Liver (tissue), 9 donors: Measurements from ENCODE around the gene DMWD. TPM values are rescaled to one million over a fixed set of nuclear protein-coding genes. Genes with fewer than 3 reads are reported as not detected.

Experiments used
- DNase-seq: peaks from one replicate; pipeline ENCODE4 v3.0.0-alpha.2; 2017; ENCODE audit warnings: low spot score
- H3K27ac ChIP-seq, 2 donors: one replicate each; pipeline ENCODE4 v1.7.0; 2013; ENCODE audit warnings: inconsistent platforms in 2 of 2, low read length in 2 of 2, control low read depth in 1 of 2, low read depth in 1 of 2, mild to moderate bottlenecking in 1 of 2
- H3K27me3 ChIP-seq, 4 donors: one replicate each; pipeline versions ENCODE4 v1.6.1 to v1.7.0; 2013; ENCODE audit warnings: low read length in 3 of 4, inconsistent platforms in 1 of 4, mild to moderate bottlenecking in 1 of 4, moderate library complexity in 1 of 4; ENCODE audit not compliant: control insufficient read depth in 4 of 4, insufficient read depth in 4 of 4
- H3K36me3 ChIP-seq, 4 donors: one replicate each; pipeline versions ENCODE4 v1.6.1 to v1.7.0; 2013; ENCODE audit warnings: low read length in 3 of 4, mild to moderate bottlenecking in 3 of 4, low read depth in 1 of 4, moderate library complexity in 1 of 4; ENCODE audit not compliant: control insufficient read depth in 4 of 4, insufficient read depth in 3 of 4
- H3K4me1 ChIP-seq, 4 donors: one replicate each; pipeline versions ENCODE4 v1.6.1 to v1.7.0; 2013; ENCODE audit warnings: low read length in 3 of 4, mild to moderate bottlenecking in 3 of 4, moderate library complexity in 1 of 4; ENCODE audit not compliant: control insufficient read depth in 4 of 4, insufficient read depth in 4 of 4
- H3K4me3 ChIP-seq, 3 donors: one replicate each; pipeline versions ENCODE4 v1.6.1 to v1.7.0; 2013; ENCODE audit warnings: low read length in 3 of 3, control low read depth in 1 of 3, low read depth in 1 of 3, mild to moderate bottlenecking in 1 of 3
- H3K9ac ChIP-seq, 2 donors: one replicate each; pipeline ENCODE4 v1.7.0; 2013; ENCODE audit warnings: low read length in 2 of 2, mild to moderate bottlenecking in 2 of 2, moderate library complexity in 2 of 2, control low read depth in 1 of 2, low read depth in 1 of 2
- H3K9me3 ChIP-seq, 4 donors: one replicate each; pipeline versions ENCODE4 v1.6.1 to v1.7.0; 2013; ENCODE audit warnings: low read length in 3 of 4; ENCODE audit not compliant: control insufficient read depth in 4 of 4
- EGR1 ChIP-seq, 2 donors: IDR thresholded peaks; 2 replicates each; pipeline ENCODE4 v1.6.1; 2016 to 2018; ENCODE audit warnings: antibody characterized with exemption in 2 of 2, low read depth in 2 of 2
- FOXA2 ChIP-seq: IDR thresholded peaks from 2 replicates; pipeline ENCODE4 v1.6.1; 2016; ENCODE audit warnings: antibody characterized with exemption
- GABPA ChIP-seq, 2 donors: IDR thresholded peaks in 1 of 2; conservative IDR thresholded peaks in 1 of 2; 2 replicates each; pipeline ENCODE4 v1.6.1; 2016; ENCODE audit warnings: antibody characterized with exemption in 2 of 2, mild to moderate bottlenecking in 1 of 2, moderate library complexity in 1 of 2
- HNF4A ChIP-seq, 2 donors: conservative IDR thresholded peaks; 2 replicates each; pipeline ENCODE4 v1.6.1; 2016; ENCODE audit warnings: antibody characterized with exemption in 2 of 2, mild to moderate bottlenecking in 2 of 2
- HNF4G ChIP-seq: IDR thresholded peaks from 2 replicates; pipeline ENCODE4 v1.6.1; 2016; ENCODE audit warnings: antibody characterized with exemption
- JUND ChIP-seq, 2 donors: IDR thresholded peaks; 2 replicates each; pipeline ENCODE4 v1.6.1; 2016; ENCODE audit warnings: antibody characterized with exemption in 2 of 2
- NR2F2 ChIP-seq: IDR thresholded peaks from 2 replicates; pipeline ENCODE4 v1.6.1; 2016; ENCODE audit warnings: antibody characterized with exemption
- RAD21 ChIP-seq, 2 donors: IDR thresholded peaks; 2 replicates each; pipeline ENCODE4 v1.6.1; 2016; ENCODE audit warnings: antibody characterized with exemption in 2 of 2, mild to moderate bottlenecking in 2 of 2
- SP1 ChIP-seq: IDR thresholded peaks from 2 replicates; pipeline ENCODE4 v1.6.1; 2018; ENCODE audit warnings: antibody characterized with exemption, mild to moderate bottlenecking
- TAF1 ChIP-seq: conservative IDR thresholded peaks from 2 replicates; pipeline ENCODE4 v1.6.1; 2016; ENCODE audit warnings: antibody characterized with exemption, mild to moderate bottlenecking
- YY1 ChIP-seq: IDR thresholded peaks from 2 replicates; pipeline ENCODE4 v1.6.1; 2016; ENCODE audit warnings: antibody characterized with exemption, mild to moderate bottlenecking
- WGBS: extraction: QIAGEN DNeasy Blood & Tissue Kit; methylation state at CpG from one replicate; pipeline ENCODE4 v1.1.7; 2013; 5-methylcytosine and 5-hydroxymethylcytosine counted together
- polyA plus RNA-seq, 2 donors: library from polyadenylated mRNA; stranded (reverse) in 1 of 2; unstranded in 1 of 2; fragments of 200-250 nt in 1 of 2; fragments of >200 nt in 1 of 2; fragmentation: Nextera tagmentation in 1 of 2; extraction: Ambion mirVana in 1 of 2; gene quantifications; one replicate each; pipeline versions ENCODE4 v1.2.1 to v1.2.3, GENCODE V29; 2013 to 2015
- total RNA-seq, 2 donors: library from RNA; depleted of rRNA; stranded (reverse); fragments of >200 nt; gene quantifications; one replicate each; pipeline ENCODE4 v1.2.3, GENCODE V29; 2014
- TF ChIP-seq, protein P1 (sequence below): IDR thresholded peaks from 2 replicates; pipeline ENCODE4 v1.6.1; 2016; ENCODE audit warnings: antibody characterized with exemption
- TF ChIP-seq, protein P2 (sequence below): IDR thresholded peaks from 2 replicates; pipeline ENCODE4 v1.6.1; 2016; ENCODE audit warnings: antibody characterized with exemption, mild to moderate bottlenecking
- TF ChIP-seq, protein P3 (sequence below): IDR thresholded peaks from 2 replicates; pipeline ENCODE4 v1.6.1; 2016; ENCODE audit warnings: antibody characterized with exemption
- TF ChIP-seq, protein P4 (sequence below): IDR thresholded peaks from 2 replicates; pipeline ENCODE4 v1.6.1; 2016; ENCODE audit warnings: antibody characterized with exemption
- donor health status: healthy.
- donor health status: healthy.
- donor health status: healthy.
- donor health status: healthy.
- donor health status: healthy.

DMWD gene
- total and polyA plus RNA-seq, 4 donors, result 3.7 to 14.6 (median 8.9) TPM

DNA sequence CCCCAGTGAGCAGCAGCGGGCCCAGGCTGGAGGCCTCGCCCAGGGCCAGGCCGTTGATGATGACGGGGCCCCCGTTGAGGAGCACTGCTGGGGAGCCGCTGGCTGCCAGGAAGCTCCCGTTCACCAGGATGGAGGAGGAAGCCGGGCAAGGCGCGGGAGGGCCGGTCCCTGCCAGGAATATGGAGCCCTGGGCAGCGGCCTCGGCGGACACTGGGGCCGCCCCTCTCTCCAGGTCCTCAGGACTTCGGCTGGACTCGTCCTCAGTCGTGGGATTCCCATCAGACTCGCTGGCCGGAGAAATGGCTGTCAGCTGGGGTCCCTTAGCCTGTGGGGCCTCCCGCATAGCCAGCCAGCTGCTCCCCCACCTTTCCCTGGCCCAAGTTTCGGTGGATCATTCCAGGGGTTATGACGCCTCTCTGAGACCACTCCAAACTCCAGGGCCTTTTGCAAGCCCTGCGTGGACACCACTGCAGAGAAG, 25.7 kb downstream of the DMWD start (continued):
- no peak for TF ChIP-seq HNF4G
- no peak for TF ChIP-seq JUND (IDR thresholded peaks at IDR 0.05)
- no peak for TF ChIP-seq EGR1 (IDR thresholded peaks at IDR 0.05; ENCODE audit: low read depth in 2 of 2)

DNA sequence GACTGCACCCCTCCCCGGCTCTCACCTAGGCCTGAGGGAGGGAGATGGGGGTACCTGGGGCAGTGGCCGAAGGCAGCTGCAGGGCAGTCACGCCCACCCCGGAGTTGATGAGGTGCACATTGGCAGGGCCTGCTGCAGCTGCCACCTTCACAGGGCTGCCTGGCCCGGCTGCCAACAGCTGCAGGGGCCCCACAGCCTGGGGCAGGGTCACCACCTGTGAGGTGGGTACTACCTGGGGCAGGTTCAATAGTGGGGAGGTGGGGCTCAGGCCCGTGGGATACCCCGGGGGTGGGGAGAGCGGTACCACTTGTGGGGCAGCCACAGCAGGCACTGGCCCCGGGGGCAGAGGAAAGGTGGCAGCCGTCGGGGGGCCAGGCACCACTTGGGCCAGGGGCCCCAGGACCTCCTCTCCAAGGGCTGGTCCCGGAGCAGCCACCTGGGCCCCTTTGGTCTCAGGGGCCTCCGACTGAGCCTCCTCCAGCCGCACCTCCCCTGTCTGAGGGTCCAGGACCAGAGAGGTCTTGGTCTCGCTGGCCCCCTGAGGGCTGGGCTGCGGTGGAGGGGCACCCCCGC, 26.3 kb downstream of the DMWD start:
- Histone ChIP-seq H3K27me3 (no peaks in the 10 kb centered on the region), H3K9ac (no peak overlapping the region), H3K27ac (peak overlapping the region; percentile 86 to 99), H3K4me3 (peak overlapping the region in 1 of 3 donors; percentile 86), H3K36me3 (peaks cover 0 to 2% (median 0%) of the 10 kb centered on the region in 4 donors), H3K4me1 (peaks cover 9 to 38% (median 16%) of the 10 kb centered on the region in 4 donors), H3K9me3 (no peaks in the 10 kb centered on the region)
- 84% methylated on average over 17 of the region's 17 CpGs for WGBS
- no peak for DNase-seq
- TF ChIP-seq HNF4A (conservative IDR thresholded peaks at IDR 0.05) (no peak), SP1 (no peak), NR2F2 (no peak), GABPA (IDR thresholded peaks at IDR 0.05 in 1 of 2, conservative IDR thresholded peaks at IDR 0.05 in 1 of 2) (no peak), RAD21 (IDR thresholded peaks at IDR 0.05) (no peak), HNF4G (no peak), TAF1 (no peak), EGR1 (IDR thresholded peaks at IDR 0.05; ENCODE audit: low read depth in 2 of 2) (no peak)
- TF ChIP-seq, protein P1, sequence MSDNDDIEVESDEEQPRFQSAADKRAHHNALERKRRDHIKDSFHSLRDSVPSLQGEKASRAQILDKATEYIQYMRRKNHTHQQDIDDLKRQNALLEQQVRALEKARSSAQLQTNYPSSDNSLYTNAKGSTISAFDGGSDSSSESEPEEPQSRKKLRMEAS, result no peak
- TF ChIP-seq, protein P2, sequence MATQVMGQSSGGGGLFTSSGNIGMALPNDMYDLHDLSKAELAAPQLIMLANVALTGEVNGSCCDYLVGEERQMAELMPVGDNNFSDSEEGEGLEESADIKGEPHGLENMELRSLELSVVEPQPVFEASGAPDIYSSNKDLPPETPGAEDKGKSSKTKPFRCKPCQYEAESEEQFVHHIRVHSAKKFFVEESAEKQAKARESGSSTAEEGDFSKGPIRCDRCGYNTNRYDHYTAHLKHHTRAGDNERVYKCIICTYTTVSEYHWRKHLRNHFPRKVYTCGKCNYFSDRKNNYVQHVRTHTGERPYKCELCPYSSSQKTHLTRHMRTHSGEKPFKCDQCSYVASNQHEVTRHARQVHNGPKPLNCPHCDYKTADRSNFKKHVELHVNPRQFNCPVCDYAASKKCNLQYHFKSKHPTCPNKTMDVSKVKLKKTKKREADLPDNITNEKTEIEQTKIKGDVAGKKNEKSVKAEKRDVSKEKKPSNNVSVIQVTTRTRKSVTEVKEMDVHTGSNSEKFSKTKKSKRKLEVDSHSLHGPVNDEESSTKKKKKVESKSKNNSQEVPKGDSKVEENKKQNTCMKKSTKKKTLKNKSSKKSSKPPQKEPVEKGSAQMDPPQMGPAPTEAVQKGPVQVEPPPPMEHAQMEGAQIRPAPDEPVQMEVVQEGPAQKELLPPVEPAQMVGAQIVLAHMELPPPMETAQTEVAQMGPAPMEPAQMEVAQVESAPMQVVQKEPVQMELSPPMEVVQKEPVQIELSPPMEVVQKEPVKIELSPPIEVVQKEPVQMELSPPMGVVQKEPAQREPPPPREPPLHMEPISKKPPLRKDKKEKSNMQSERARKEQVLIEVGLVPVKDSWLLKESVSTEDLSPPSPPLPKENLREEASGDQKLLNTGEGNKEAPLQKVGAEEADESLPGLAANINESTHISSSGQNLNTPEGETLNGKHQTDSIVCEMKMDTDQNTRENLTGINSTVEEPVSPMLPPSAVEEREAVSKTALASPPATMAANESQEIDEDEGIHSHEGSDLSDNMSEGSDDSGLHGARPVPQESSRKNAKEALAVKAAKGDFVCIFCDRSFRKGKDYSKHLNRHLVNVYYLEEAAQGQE, result no peak
- TF ChIP-seq, protein P3, sequence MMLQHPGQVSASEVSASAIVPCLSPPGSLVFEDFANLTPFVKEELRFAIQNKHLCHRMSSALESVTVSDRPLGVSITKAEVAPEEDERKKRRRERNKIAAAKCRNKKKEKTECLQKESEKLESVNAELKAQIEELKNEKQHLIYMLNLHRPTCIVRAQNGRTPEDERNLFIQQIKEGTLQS, result no peak
- TF ChIP-seq, protein P4, sequence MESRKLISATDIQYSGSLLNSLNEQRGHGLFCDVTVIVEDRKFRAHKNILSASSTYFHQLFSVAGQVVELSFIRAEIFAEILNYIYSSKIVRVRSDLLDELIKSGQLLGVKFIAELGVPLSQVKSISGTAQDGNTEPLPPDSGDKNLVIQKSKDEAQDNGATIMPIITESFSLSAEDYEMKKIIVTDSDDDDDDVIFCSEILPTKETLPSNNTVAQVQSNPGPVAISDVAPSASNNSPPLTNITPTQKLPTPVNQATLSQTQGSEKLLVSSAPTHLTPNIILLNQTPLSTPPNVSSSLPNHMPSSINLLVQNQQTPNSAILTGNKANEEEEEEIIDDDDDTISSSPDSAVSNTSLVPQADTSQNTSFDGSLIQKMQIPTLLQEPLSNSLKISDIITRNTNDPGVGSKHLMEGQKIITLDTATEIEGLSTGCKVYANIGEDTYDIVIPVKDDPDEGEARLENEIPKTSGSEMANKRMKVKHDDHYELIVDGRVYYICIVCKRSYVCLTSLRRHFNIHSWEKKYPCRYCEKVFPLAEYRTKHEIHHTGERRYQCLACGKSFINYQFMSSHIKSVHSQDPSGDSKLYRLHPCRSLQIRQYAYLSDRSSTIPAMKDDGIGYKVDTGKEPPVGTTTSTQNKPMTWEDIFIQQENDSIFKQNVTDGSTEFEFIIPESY, result no peak

DNA sequence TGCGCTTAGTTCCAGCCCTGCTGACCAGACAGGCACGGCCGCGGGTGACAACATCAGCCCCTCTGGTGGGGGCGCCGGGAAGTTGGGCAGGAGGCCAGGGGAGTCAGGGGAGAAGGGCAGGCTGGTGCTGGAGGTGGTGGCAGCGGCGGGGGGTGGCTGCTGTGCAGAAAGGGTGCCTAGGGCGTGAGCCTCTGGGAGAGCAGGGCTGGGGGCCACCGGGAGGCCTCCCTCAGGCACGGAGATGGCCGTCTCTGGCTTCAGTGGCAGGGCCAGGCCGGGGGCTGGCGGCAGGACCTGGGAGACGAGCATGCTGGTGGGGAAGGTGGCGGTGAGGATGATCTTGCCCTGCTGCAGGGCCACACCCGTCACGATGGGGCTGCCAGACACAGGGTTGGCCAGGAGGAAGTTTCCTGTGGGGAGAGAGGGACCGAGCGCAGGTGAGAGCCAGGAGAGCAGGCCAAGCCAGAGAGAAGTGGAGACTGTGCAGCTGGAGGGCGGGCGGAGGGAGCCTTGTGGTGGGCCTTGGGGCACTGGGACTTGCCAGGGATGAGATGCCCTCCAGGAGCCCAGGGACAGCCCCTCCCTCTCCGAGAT, 26.8 kb downstream of the DMWD start:
- no peak overlapping the region for H3K27ac ChIP-seq

More for the DNA sequence above, 26.8 kb downstream of the DMWD start:
- no peak overlapping the region for H3K4me3 ChIP-seq
- no peak overlapping the region for H3K9ac ChIP-seq
- no peak for TF ChIP-seq GABPA (IDR thresholded peaks at IDR 0.05 in 1 of 2, conservative IDR thresholded peaks at IDR 0.05 in 1 of 2)
- no peak for TF ChIP-seq JUND (IDR thresholded peaks at IDR 0.05)
- TF ChIP-seq TAF1, result no peak
- TF ChIP-seq, protein P3, result no peak
- TF ChIP-seq RAD21 (IDR thresholded peaks at IDR 0.05), result no peak
- TF ChIP-seq, protein P4, result no peak
- no peak for TF ChIP-seq YY1
- no peak for TF ChIP-seq FOXA2
- no peaks in the 10 kb centered on the region for H3K27me3 ChIP-seq
- peaks cover 0 to 2% (median 0%) of the 10 kb centered on the region in 4 donors for H3K36me3 ChIP-seq
- DNase-seq, result no peak
- no peaks in the 10 kb centered on the region for H3K9me3 ChIP-seq
- 87% methylated on average over 23 of the region's 23 CpGs for WGBS
- H3K4me1 ChIP-seq, result peaks cover 4 to 32% (median 10%) of the 10 kb centered on the region in 4 donors
